Large intestine (tissue), 3 donors: ENCODE measurements around the gene HERC5. TPM values are rescaled to one million over a fixed set of nuclear protein-coding genes. Genes with fewer than 3 reads are reported as not detected.

ENCODE experiments used
- DNase-seq, 2 donors: peaks; one replicate each; pipeline versions ENCODE4 v3.0.0 to v3.0.0-alpha.2; 2013
- H3K27ac ChIP-seq: one replicate; pipeline ENCODE4 v1.5.1; 2013; ENCODE audit warnings: low read length
- H3K27me3 ChIP-seq: 2 replicates; pipeline ENCODE4 v1.6.1; 2013; ENCODE audit warnings: low read length; ENCODE audit not compliant: control insufficient read depth, insufficient read depth
- H3K36me3 ChIP-seq: 2 replicates; pipeline ENCODE4 v1.6.1; 2013; ENCODE audit warnings: low read length; ENCODE audit not compliant: control insufficient read depth, insufficient read depth
- H3K4me1 ChIP-seq: one replicate; pipeline ENCODE4 v1.6.1; 2013; ENCODE audit warnings: low read length; ENCODE audit not compliant: control insufficient read depth, insufficient read depth
- H3K4me3 ChIP-seq: one replicate; pipeline ENCODE4 v1.5.1; 2013; ENCODE audit warnings: low read length
- H3K9me3 ChIP-seq: one replicate; pipeline ENCODE4 v1.6.1; 2013; ENCODE audit warnings: mild to moderate bottlenecking, low read depth, low read length, moderate library complexity; ENCODE audit not compliant: control insufficient read depth
- WGBS: methylation state at CpG from one replicate; pipeline ENCODE4 v1.1.5; 2013; ENCODE audit warnings: low lambda C conversion rate; ENCODE audit not compliant: insufficient coverage; 5-methylcytosine and 5-hydroxymethylcytosine counted together
- polyA plus RNA-seq: library from polyadenylated mRNA; unstranded; fragments of 120-200 nt; gene quantifications from one replicate; pipeline ENCODE4 v1.2.1, GENCODE V29; 2013

HERC5 gene
- polyA plus RNA-seq, 1 donor = 2.7 TPM

- WGBS = no CpG with 5 or more reads among the region's 5 CpGs
- Histone ChIP-seq H3K27me3 (no peaks in the 10 kb centered on the region), H3K27ac (no peak overlapping the region), H3K4me1 (no peaks in the 10 kb centered on the region), H3K4me3 (no peak overlapping the region), H3K9me3 (no peaks in the 10 kb centered on the region), H3K36me3 (no peaks in the 10 kb centered on the region)
- DNase-seq = no peak
Measured at GRCh38 chr4:88477229-88477860, 20.4 kb downstream of the HERC5 start.

GRCh38 chr4:88478247-88478646 is 21.3 kb downstream of the HERC5 start:
- Histone ChIP-seq H3K27ac (no peak overlapping the region), H3K4me3 (no peak overlapping the region), H3K4me1 (no peaks in the 10 kb centered on the region), H3K36me3 (no peaks in the 10 kb centered on the region), H3K9me3 (no peaks in the 10 kb centered on the region), H3K27me3 (no peaks in the 10 kb centered on the region)
- WGBS = no CpG with 5 or more reads among the region's 2 CpGs
- DNase-seq = no peak

GRCh38 chr4:88481537-88481936 is 24.6 kb downstream of the HERC5 start:
- Histone ChIP-seq H3K27me3 (no peaks in the 10 kb centered on the region), H3K36me3 (no peaks in the 10 kb centered on the region), H3K9me3 (no peaks in the 10 kb centered on the region), H3K27ac (no peak overlapping the region), H3K4me1 (no peaks in the 10 kb centered on the region), H3K4me3 (no peak overlapping the region)
- DNase-seq = no peak
- WGBS = no CpG with 5 or more reads among the region's 1 CpG

- no peak for DNase-seq
- no peak overlapping the region for H3K4me3 ChIP-seq
- H3K27me3 ChIP-seq = no peaks in the 10 kb centered on the region
- no peaks in the 10 kb centered on the region for H3K4me1 ChIP-seq
- no peaks in the 10 kb centered on the region for H3K9me3 ChIP-seq
- no peak overlapping the region for H3K27ac ChIP-seq
- no peaks in the 10 kb centered on the region for H3K36me3 ChIP-seq
- 50% methylated on average over 3 of the region's 4 CpGs for WGBS
Measured at GRCh38 chr4:88489100-88489761, 32.3 kb downstream of the HERC5 start.

- no CpG with 5 or more reads among the region's 2 CpGs for WGBS
Measured at GRCh38 chr4:88497859-88498409, 41.0 kb downstream of the HERC5 start.

GRCh38 chr4:88503344-88503743 is 46.4 kb downstream of the HERC5 start:
- Histone ChIP-seq H3K36me3 (no peaks in the 10 kb centered on the region), H3K9me3 (no peaks in the 10 kb centered on the region), H3K27ac (no peak overlapping the region), H3K4me1 (no peaks in the 10 kb centered on the region), H3K4me3 (no peak overlapping the region), H3K27me3 (no peaks in the 10 kb centered on the region)
- no peak for DNase-seq
- WGBS = 80% methylated on average over 2 of the region's 2 CpGs

More at GRCh38 chr4:88497859-88498409, 41.0 kb downstream of the HERC5 start:
- Histone ChIP-seq H3K9me3 (no peaks in the 10 kb centered on the region), H3K4me1 (no peaks in the 10 kb centered on the region), H3K27me3 (no peaks in the 10 kb centered on the region), H3K4me3 (no peak overlapping the region), H3K27ac (no peak overlapping the region), H3K36me3 (no peaks in the 10 kb centered on the region)
- no peak for DNase-seq

GRCh38 chr4:88511236-88511635 is 54.3 kb downstream of the HERC5 start:
- Histone ChIP-seq H3K4me3 (no peak overlapping the region), H3K27ac (no peak overlapping the region), H3K36me3 (no peaks in the 10 kb centered on the region), H3K9me3 (no peaks in the 10 kb centered on the region), H3K27me3 (no peaks in the 10 kb centered on the region), H3K4me1 (no peaks in the 10 kb centered on the region)
- no peak for DNase-seq
- 80% methylated on average over 1 of the region's 3 CpGs for WGBS

- no peaks in the 10 kb centered on the region for H3K9me3 ChIP-seq
- H3K27ac ChIP-seq = no peak overlapping the region
- H3K36me3 ChIP-seq = no peaks in the 10 kb centered on the region
- 46% methylated on average over 3 of the region's 8 CpGs for WGBS
- H3K27me3 ChIP-seq = no peaks in the 10 kb centered on the region
- H3K4me1 ChIP-seq = no peaks in the 10 kb centered on the region
- no peak overlapping the region for H3K4me3 ChIP-seq
- DNase-seq = no peak
Measured at GRCh38 chr4:88514557-88515511, 57.9 kb downstream of the HERC5 start.

- no CpG with 5 or more reads among the region's 3 CpGs for WGBS
- peaks cover 8% of the 10 kb centered on the region for H3K36me3 ChIP-seq
- DNase-seq = no peak
- H3K27ac ChIP-seq = no peak overlapping the region
- no peaks in the 10 kb centered on the region for H3K27me3 ChIP-seq
- H3K9me3 ChIP-seq = no peaks in the 10 kb centered on the region
- peaks cover under 1% of the 10 kb centered on the region for H3K4me1 ChIP-seq
- H3K4me3 ChIP-seq = no peak overlapping the region
Measured at GRCh38 chr4:88516746-88517145, 59.8 kb downstream of the HERC5 start.

- Histone ChIP-seq H3K9me3 (no peaks in the 10 kb centered on the region), H3K36me3 (peaks cover 8% of the 10 kb centered on the region), H3K4me3 (no peak overlapping the region), H3K4me1 (peaks cover 3% of the 10 kb centered on the region), H3K27me3 (no peaks in the 10 kb centered on the region), H3K27ac (no peak overlapping the region)
- WGBS = 91% methylated on average over 1 of the region's 3 CpGs
- DNase-seq = no peak
Measured at GRCh38 chr4:88517825-88518224, 60.9 kb downstream of the HERC5 start.
